Choroid plexus epithelial cell (primary cell): ENCODE data around the gene ZPR1.

Experiments
- DNase-seq: peaks from one replicate; pipeline ENCODE4 v3.0.0-alpha.2; 2010; ENCODE audit warnings: low read depth
- H3K4me3 ChIP-seq: 2 replicates; pipeline ENCODE4 v1.5.1; 2011; ENCODE audit warnings: low read depth, mild to moderate bottlenecking, control low read depth, low read length, moderate library complexity
- TF ChIP-seq, protein P1 (sequence below): conservative IDR thresholded peaks from 2 replicates; pipeline ENCODE4 v1.5.1; 2011; ENCODE audit warnings: low read depth, mild to moderate bottlenecking, control low read depth, inconsistent platforms, low read length, moderate library complexity

ZPR1 gene

DNA sequence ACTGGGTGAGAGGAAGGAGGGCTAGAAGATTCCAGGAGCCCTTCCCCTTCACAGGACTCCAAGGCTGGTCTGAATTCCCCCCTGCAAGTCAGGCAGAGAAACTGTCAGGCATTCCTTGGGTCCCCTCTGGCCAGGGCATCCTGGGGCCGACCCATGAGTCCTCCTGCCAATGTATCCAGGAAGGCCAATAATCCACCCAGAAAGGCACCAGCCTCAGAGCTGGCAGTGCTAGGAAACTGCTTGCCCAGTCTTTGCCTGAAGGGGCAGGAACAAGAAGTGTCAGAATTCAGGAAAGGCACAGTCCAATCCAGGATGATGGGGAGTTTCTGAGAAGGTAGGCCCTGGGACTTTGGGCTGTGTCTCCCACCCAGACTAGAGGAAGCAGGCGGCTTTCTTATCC is 56.0 kb downstream of the ZPR1 start:
- no peak for DNase-seq
- H3K4me3 ChIP-seq, result no peak overlapping the region
- TF ChIP-seq, protein P1, sequence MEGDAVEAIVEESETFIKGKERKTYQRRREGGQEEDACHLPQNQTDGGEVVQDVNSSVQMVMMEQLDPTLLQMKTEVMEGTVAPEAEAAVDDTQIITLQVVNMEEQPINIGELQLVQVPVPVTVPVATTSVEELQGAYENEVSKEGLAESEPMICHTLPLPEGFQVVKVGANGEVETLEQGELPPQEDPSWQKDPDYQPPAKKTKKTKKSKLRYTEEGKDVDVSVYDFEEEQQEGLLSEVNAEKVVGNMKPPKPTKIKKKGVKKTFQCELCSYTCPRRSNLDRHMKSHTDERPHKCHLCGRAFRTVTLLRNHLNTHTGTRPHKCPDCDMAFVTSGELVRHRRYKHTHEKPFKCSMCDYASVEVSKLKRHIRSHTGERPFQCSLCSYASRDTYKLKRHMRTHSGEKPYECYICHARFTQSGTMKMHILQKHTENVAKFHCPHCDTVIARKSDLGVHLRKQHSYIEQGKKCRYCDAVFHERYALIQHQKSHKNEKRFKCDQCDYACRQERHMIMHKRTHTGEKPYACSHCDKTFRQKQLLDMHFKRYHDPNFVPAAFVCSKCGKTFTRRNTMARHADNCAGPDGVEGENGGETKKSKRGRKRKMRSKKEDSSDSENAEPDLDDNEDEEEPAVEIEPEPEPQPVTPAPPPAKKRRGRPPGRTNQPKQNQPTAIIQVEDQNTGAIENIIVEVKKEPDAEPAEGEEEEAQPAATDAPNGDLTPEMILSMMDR, result no peak

DNA sequence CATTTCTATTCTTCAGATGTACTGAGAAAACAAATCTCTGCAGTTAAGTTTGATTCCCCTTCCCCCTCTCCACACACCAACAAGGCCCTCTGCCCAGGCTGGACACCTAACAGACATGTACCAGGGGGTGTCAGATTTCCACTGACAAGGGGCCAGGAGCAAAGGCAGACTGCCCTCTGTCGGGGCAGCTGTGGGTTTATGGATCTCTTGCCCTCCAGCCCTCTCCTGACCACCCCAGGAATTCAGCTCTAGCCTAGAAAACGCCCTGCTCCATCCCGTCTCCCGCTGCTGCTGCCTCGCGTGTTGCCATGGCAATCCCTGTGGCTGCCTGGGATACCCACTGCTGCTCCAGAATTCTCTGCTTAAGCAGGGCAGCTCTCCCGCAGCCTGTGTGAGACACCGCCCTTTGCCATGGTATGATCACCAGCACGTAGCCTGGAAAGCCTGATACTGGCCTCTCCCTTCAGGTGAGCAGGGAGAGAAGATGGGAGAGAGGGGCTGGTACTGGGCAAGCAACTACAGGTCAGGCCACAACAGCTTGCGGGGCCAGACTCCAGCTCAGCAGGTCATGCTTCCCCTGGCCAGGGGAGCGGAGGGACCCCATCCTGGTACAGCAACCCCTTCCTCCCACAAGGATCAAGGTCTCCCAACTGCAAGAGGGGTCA is 56.6 kb downstream of the ZPR1 start:
- peak; percentile 6 for DNase-seq
- H3K4me3 ChIP-seq, result no peak overlapping the region
- TF ChIP-seq, protein P1, result no peak

DNA sequence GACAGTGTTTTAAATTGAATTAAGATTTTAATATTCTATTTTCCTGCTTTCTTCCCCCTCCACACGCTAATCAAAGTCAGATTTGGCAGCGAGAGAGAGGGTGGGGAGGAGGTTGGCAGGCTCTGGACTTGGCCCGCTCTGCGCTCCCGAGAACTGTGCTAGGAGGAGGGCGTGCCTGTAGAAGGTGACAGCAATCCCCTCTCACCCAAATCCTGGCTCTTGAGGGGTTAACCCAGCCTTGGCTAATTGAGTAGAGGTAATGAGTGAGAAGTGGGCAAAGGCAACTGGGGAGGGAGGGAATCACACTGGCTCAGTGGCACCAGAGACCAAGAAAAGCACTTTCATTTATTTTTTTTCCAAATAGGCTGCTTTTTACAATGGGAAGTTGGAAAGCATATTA is 57.2 kb downstream of the ZPR1 start:
- no peak for DNase-seq
- no peak overlapping the region for H3K4me3 ChIP-seq
- TF ChIP-seq, protein P1, result no peak

DNA sequence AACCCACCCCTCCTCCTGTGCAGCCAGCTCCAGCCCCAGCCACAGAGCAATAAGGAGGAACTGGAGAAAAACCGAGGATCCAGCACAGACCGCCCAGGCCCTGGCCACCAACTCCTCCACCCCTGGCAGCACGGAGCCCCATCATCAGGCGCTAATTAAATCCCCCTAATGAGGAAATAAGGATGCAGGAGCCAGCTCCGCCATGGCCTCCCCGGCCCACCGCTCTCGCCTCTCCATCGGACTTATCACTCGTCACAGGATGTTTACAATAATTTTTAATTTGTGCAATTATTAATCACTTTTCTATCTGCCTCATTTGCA is 57.6 kb downstream of the ZPR1 start:
- TF ChIP-seq, protein P1, result no peak
- DNase-seq, result no peak

DNA sequence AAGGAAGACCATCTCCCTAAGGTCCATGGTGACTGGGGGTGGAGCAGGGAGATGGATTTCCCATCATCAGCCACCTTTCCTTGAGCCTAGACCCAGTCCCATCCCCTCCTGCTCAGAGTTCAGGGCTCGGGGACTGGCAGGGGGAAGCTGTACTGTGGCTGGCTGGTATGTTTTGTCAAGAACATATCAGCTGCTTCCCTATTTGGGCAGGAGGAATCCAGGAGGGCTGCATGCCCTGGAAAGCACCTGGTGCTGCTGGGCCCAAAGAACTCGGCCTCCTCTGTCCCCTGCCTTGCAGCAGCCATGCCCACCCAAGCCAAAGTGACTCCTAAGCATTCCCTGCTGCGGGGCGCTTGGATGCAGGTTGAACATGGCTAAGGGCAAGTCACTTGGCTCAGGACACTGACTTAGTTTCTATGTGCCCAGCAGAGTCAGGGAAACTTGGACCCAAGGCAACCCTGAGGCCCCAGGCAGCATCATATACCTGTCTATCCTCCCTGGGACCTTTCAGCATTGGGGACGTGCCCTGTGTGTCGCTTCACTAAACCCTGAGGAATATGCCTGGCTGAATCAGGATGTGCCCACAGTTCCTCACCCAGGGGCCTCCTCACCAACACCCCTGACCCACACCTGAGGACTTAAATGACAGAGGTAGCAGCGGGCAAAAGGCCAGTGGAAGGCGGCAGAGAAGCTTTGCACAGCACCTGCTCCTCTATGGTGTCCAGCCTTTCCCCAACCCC is 58.2 kb downstream of the ZPR1 start:
- DNase-seq, result no peak
- TF ChIP-seq, protein P1, result no peak

More for the DNA sequence above, 57.6 kb downstream of the ZPR1 start:
- no peak overlapping the region for H3K4me3 ChIP-seq

DNA sequence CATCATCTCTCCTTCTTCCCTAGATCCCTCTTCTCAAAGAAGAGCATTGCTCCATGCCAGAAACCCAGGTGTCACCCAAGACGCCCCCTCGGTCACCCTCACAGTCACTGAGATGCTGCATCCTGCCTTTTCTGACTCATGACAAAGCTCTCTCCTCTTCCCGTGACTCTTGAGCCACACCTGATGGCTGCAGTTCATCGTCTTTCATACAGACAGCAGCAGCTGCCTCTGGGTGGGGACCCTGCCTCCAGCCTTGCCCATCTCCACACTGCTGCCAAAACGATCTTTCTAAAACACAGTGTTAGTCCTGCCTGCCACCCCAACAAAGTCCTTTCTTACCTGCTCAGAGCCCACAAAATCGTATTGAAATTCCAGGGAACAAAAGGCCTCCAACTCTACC is 59.8 kb downstream of the ZPR1 start:
- TF ChIP-seq, protein P1, result no peak
- no peak overlapping the region for H3K4me3 ChIP-seq
- DNase-seq, result no peak

More for the DNA sequence above, 58.2 kb downstream of the ZPR1 start:
- H3K4me3 ChIP-seq, result no peak overlapping the region
